SU-DHL-6 (cell line): ENCODE data around the gene PLEKHS1.

Source experiments
- H2AFZ ChIP-seq: fragments of 200-600 bp; sonication (generic); 2 replicates; pipeline ENCODE4 v1.6.1; 2014; ENCODE audit warnings: low read depth, mild to moderate bottlenecking, moderate library complexity, mixed read lengths, antibody characterized with exemption, low read length; ENCODE audit not compliant: severe bottlenecking
- H3F3A ChIP-seq: fragments of 200-600 bp; shearing (Covaris generic); 2 replicates; pipeline ENCODE4 v1.6.0; 2016; ENCODE audit warnings: antibody characterized with exemption, mild to moderate bottlenecking; ENCODE audit not compliant: insufficient read depth
- H3K27ac ChIP-seq: fragments of 200-600 bp; sonication (generic); 2 replicates; pipeline ENCODE4 v1.5.1; 2016; ENCODE audit warnings: low read depth, mild to moderate bottlenecking, low read length, moderate library complexity, mixed read lengths
- H3K27me3 ChIP-seq: fragments of 200-600 bp; sonication (generic), shearing (Covaris generic); 2 replicates; pipeline ENCODE4 v1.6.0; 2014; ENCODE audit warnings: mild to moderate bottlenecking, low read length
- H3K36me3 ChIP-seq: fragments of 200-600 bp; sonication (generic); 2 replicates; pipeline ENCODE4 v1.6.1; 2014; ENCODE audit warnings: mild to moderate bottlenecking, low read length, mixed read lengths
- H3K4me2 ChIP-seq: fragments of 300-600, 200-600 bp; shearing (Covaris generic), sonication (generic); 2 replicates; pipeline ENCODE4 v1.6.0; 2014; ENCODE audit warnings: low read length, low read depth, mild to moderate bottlenecking; ENCODE audit not compliant: poor library complexity, severe bottlenecking
- H3K4me3 ChIP-seq: fragments of 200-600 bp; sonication (generic); 2 replicates; pipeline ENCODE4 v1.5.1; 2014; ENCODE audit warnings: antibody characterized with exemption, low read length, mild to moderate bottlenecking, mixed read lengths; ENCODE audit not compliant: insufficient read depth, poor library complexity, severe bottlenecking
- H3K79me2 ChIP-seq: fragments of 200-600 bp; sonication (generic); 2 replicates; pipeline ENCODE4 v1.6.1; 2014; ENCODE audit warnings: mild to moderate bottlenecking, low read length, moderate library complexity; ENCODE audit not compliant: insufficient read depth
- H3K9ac ChIP-seq: fragments of 200-600 bp; sonication (generic); 2 replicates; pipeline ENCODE4 v1.7.0; 2014; ENCODE audit warnings: mild to moderate bottlenecking, low read length
- H3K9me2 ChIP-seq: fragments of 200-600 bp; sonication (generic); replicated peaks from 2 replicates; pipeline ENCODE4 v1.6.1; 2014; ENCODE audit warnings: low read length; ENCODE audit not compliant: insufficient read depth
- H3K9me3 ChIP-seq: fragments of 200-600 bp; sonication (generic); 2 replicates; pipeline ENCODE4 v1.6.1; 2014; ENCODE audit warnings: low read length, mixed read lengths; ENCODE audit not compliant: insufficient read depth
- H4K20me1 ChIP-seq: fragments of 200-600 bp; sonication (generic); 2 replicates; pipeline ENCODE4 v1.6.1; 2014; ENCODE audit warnings: low read depth, mild to moderate bottlenecking, antibody characterized with exemption, low read length, moderate library complexity, mixed read lengths
- CTCF ChIP-seq: fragments of 200-600 bp; sonication (generic); IDR thresholded peaks from one replicate; pipeline ENCODE4 v1.5.1; 2017; ENCODE audit warnings: antibody characterized with exemption, mild to moderate bottlenecking, low read length, moderate library complexity; ENCODE audit not compliant: insufficient read depth, poor library complexity, severe bottlenecking
- EZH2phosphoT487 ChIP-seq: fragments of 200-600 bp; sonication (generic), shearing (Covaris generic); conservative IDR thresholded peaks from 2 replicates; pipeline ENCODE4 v1.6.1; 2018; ENCODE audit warnings: mild to moderate bottlenecking, antibody characterized with exemption, low read length, moderate library complexity, mixed read lengths

PLEKHS1 gene

GRCh38 chr10:113713640-113713982 lies 37.9 kb upstream of the PLEKHS1 start:
- Histone ChIP-seq H3K27me3 (no peaks in the 10 kb centered on the region), H3K27ac (no peak overlapping the region), H4K20me1 (no peaks in the 10 kb centered on the region), H2AFZ (no peak overlapping the region), H3K9ac (no peak overlapping the region), H3K79me2 (no peaks in the 10 kb centered on the region), H3K4me2 (no peak overlapping the region), H3F3A (no peaks in the 10 kb centered on the region), H3K9me3 (no peaks in the 10 kb centered on the region), H3K9me2 (no peaks in the 10 kb centered on the region), H3K4me3 (no peak overlapping the region), H3K36me3 (no peaks in the 10 kb centered on the region)
- no peak for TF ChIP-seq CTCF
- no peak for TF ChIP-seq EZH2phosphoT487

- Histone ChIP-seq H2AFZ (no peak overlapping the region), H3K4me3 (no peak overlapping the region), H3K9me3 (no peaks in the 10 kb centered on the region), H4K20me1 (no peaks in the 10 kb centered on the region), H3F3A (no peaks in the 10 kb centered on the region), H3K4me2 (no peak overlapping the region), H3K9ac (no peak overlapping the region), H3K79me2 (no peaks in the 10 kb centered on the region), H3K27me3 (no peaks in the 10 kb centered on the region), H3K36me3 (no peaks in the 10 kb centered on the region), H3K27ac (no peak overlapping the region), H3K9me2 (no peaks in the 10 kb centered on the region)
- TF ChIP-seq CTCF = no peak
- TF ChIP-seq EZH2phosphoT487 = no peak
Measured at GRCh38 chr10:113716109-113716910, 35.2 kb upstream of the PLEKHS1 start.

- Histone ChIP-seq H2AFZ (no peak overlapping the region), H3K9me3 (no peaks in the 10 kb centered on the region)
- TF ChIP-seq EZH2phosphoT487 (no peak), CTCF (no peak)
Measured at GRCh38 chr10:113718969-113719822, 32.3 kb upstream of the PLEKHS1 start.

More at GRCh38 chr10:113718969-113719822, 32.3 kb upstream of the PLEKHS1 start:
- Histone ChIP-seq H3K36me3 (no peaks in the 10 kb centered on the region), H3K79me2 (no peaks in the 10 kb centered on the region), H3K9ac (no peak overlapping the region), H3K27ac (no peak overlapping the region), H3K4me3 (no peak overlapping the region), H4K20me1 (no peaks in the 10 kb centered on the region), H3K27me3 (no peaks in the 10 kb centered on the region), H3K9me2 (no peaks in the 10 kb centered on the region), H3F3A (no peaks in the 10 kb centered on the region), H3K4me2 (no peak overlapping the region)
